Calu3 (cell line): ENCODE measurements around the gene EYS. TPM values are rescaled to one million over a fixed set of nuclear protein-coding genes. Genes with fewer than 3 reads are reported as not detected.

Experiments used
- BruUV-seq: library from RNA; stranded (reverse); fragments of 400-500 nt; replicated peaks from 2 replicates; lab custom pipeline; 2021; lab: Mats Ljungman, UMichigan
- CTCF ChIA-PET: fragments of 300-600 bp; sonication (Branson Sonifier 250); formaldehyde crosslinking; loops from one replicate; lab custom pipeline; 2022; ENCODE audit warnings: antibody characterized with exemption; lab: Charles Lee
- DNase-seq: peaks from one replicate; pipeline ENCODE4 v3.0.0; 2022
- H3K27ac Mint-ChIP-seq: one replicate; pipeline ENCODE4 v1.8.0; 2022; ENCODE audit warnings: mixed read lengths; ENCODE audit not compliant: unreplicated experiment
- H3K27me3 Mint-ChIP-seq: one replicate; pipeline ENCODE4 v1.8.0; 2022; ENCODE audit warnings: mixed read lengths; ENCODE audit not compliant: unreplicated experiment
- H3K36me3 Mint-ChIP-seq: one replicate; pipeline ENCODE4 v1.8.0; 2022; ENCODE audit warnings: mild to moderate bottlenecking, moderate library complexity, mixed read lengths; ENCODE audit not compliant: insufficient read depth, unreplicated experiment
- H3K4me1 Mint-ChIP-seq: one replicate; pipeline ENCODE4 v1.8.0; 2022; ENCODE audit warnings: mild to moderate bottlenecking, low read depth, mixed read lengths; ENCODE audit not compliant: unreplicated experiment
- H3K4me3 Mint-ChIP-seq: one replicate; pipeline ENCODE4 v1.8.0; 2022; ENCODE audit warnings: mild to moderate bottlenecking, low read depth, moderate library complexity, mixed read lengths; ENCODE audit not compliant: unreplicated experiment
- H3K9me3 Mint-ChIP-seq: one replicate; pipeline ENCODE4 v1.8.0; 2022; ENCODE audit warnings: low read depth, mixed read lengths; ENCODE audit not compliant: unreplicated experiment
- CTCF ChIP-seq: fragments of 200-600 bp; IDR thresholded peaks from one replicate; pipeline ENCODE4 v1.8.0; 2022; ENCODE audit warnings: antibody characterized with exemption; ENCODE audit not compliant: unreplicated experiment
- intact Hi-C: fragments of 100-400 bp; cut with micrococcal nuclease; formaldehyde crosslinking; loops from one replicate; pipeline ENCODE4 v1.10.0; 2022; ENCODE audit not compliant: unreplicated experiment
- total RNA-seq: library from RNA; stranded (reverse); gene quantifications from 2 replicates; pipeline ENCODE4 v1.2.3, GENCODE V29; 2022

The EYS gene
- total RNA-seq, 1 experiment from 2014 or later = not detected

GRCh38 chr6:63999613-64000012, 1707.4 kb downstream of the EYS start:
- intact Hi-C loops = no loop called here
- H3K4me1 Mint-ChIP-seq = no peaks in the 10 kb centered on the region

GRCh38 chr6:63998991-63999390, 1708.0 kb downstream of the EYS start:
- BruUV-seq = no TSS peak
- Mint-ChIP-seq H3K4me3 (no peak overlapping the region), H3K27ac (no peak overlapping the region), H3K9me3 (no peaks in the 10 kb centered on the region), H3K4me1 (no peaks in the 10 kb centered on the region), H3K27me3 (no peaks in the 10 kb centered on the region), H3K36me3 (no peaks in the 10 kb centered on the region)
- intact Hi-C loops = no loop called here
- no peak for TF ChIP-seq CTCF
- CTCF ChIA-PET = no interaction called here
- DNase-seq = no peak

More at GRCh38 chr6:63999613-64000012, 1707.4 kb downstream of the EYS start:
- DNase-seq = no peak
- CTCF ChIA-PET = no interaction called here
- Mint-ChIP-seq H3K27me3 (no peaks in the 10 kb centered on the region), H3K27ac (no peak overlapping the region), H3K4me3 (no peak overlapping the region), H3K36me3 (no peaks in the 10 kb centered on the region), H3K9me3 (no peaks in the 10 kb centered on the region)
- no TSS peak for BruUV-seq
- no peak for TF ChIP-seq CTCF

- H3K27me3 Mint-ChIP-seq = no peaks in the 10 kb centered on the region
- no peak overlapping the region for H3K27ac Mint-ChIP-seq
- CTCF ChIA-PET = no interaction called here
These were observed 1709.3 kb downstream of the EYS start for GRCh38 chr6:63997734-63998133.

GRCh38 chr6:63997221-63997620, 1709.8 kb downstream of the EYS start:
- BruUV-seq = no TSS peak
- CTCF ChIA-PET = no interaction called here
- Mint-ChIP-seq H3K4me1 (no peaks in the 10 kb centered on the region), H3K27ac (no peak overlapping the region), H3K4me3 (no peak overlapping the region), H3K27me3 (no peaks in the 10 kb centered on the region), H3K9me3 (no peaks in the 10 kb centered on the region), H3K36me3 (no peaks in the 10 kb centered on the region)
- no peak for DNase-seq
- TF ChIP-seq CTCF = no peak
- intact Hi-C loops = no loop called here

More at GRCh38 chr6:63997734-63998133, 1709.3 kb downstream of the EYS start:
- Mint-ChIP-seq H3K36me3 (no peaks in the 10 kb centered on the region), H3K4me1 (no peaks in the 10 kb centered on the region), H3K9me3 (no peaks in the 10 kb centered on the region), H3K4me3 (no peak overlapping the region)
- no peak for DNase-seq
- BruUV-seq = no TSS peak
- intact Hi-C loops = no loop called here
- TF ChIP-seq CTCF = no peak
